Keratinocyte (primary cell): ENCODE results near the gene LTBP3. TPM values are rescaled to one million over a fixed set of nuclear protein-coding genes. Genes with fewer than 3 reads are reported as not detected.

ENCODE experiments used
- DNase-seq: peaks from one replicate; pipeline ENCODE4 v3.0.0-alpha.2; 2011; ENCODE audit warnings: low read depth, missing footprints, low spot score
- FAIRE-seq: peaks from 2 replicates; lab custom pipeline; 2011; peaks lifted over from hg19 to GRCh38; lab: Jason Lieb, UNC
- H2AFZ ChIP-seq: 2 replicates; pipeline ENCODE4 v1.6.0; 2012; ENCODE audit warnings: low read length, control low read depth, inconsistent platforms; ENCODE audit not compliant: control insufficient read depth
- H3K27ac ChIP-seq: 2 replicates; pipeline ENCODE4 v1.5.1; 2011; ENCODE audit warnings: low read length; ENCODE audit not compliant: control insufficient read depth, insufficient read depth
- H3K27me3 ChIP-seq: 3 replicates; pipeline ENCODE4 v1.6.0; 2011; ENCODE audit warnings: low read length; ENCODE audit not compliant: control insufficient read depth, insufficient read depth; ENCODE audit errors: extremely low read depth
- H3K36me3 ChIP-seq, 2 experiments: 2 replicates in 1 of 2; 3 replicates in 1 of 2; pipeline ENCODE4 v1.5.1; 2011; ENCODE audit warnings: low read length in 2 of 2, mild to moderate bottlenecking in 1 of 2; ENCODE audit not compliant: control insufficient read depth in 2 of 2, insufficient read depth in 2 of 2; ENCODE audit errors: extremely low read depth in 1 of 2
- H3K4me1 ChIP-seq: 3 replicates; pipeline ENCODE4 v1.5.1; 2011; ENCODE audit warnings: low read length; ENCODE audit not compliant: control insufficient read depth, insufficient read depth; ENCODE audit errors: extremely low read depth
- H3K4me2 ChIP-seq: 3 replicates; pipeline ENCODE4 v1.6.0; 2011; ENCODE audit warnings: low read depth, low read length; ENCODE audit not compliant: control insufficient read depth, insufficient read depth; ENCODE audit errors: extremely low read depth
- H3K4me3 ChIP-seq, 3 experiments: fragments of 200-600 bp in 1 of 3; sonication (generic) in 1 of 3; 2 replicates in 2 of 3; 3 replicates in 1 of 3; pipeline ENCODE4 v1.5.1; 2011 to 2016; ENCODE audit warnings: low read length in 3 of 3, mild to moderate bottlenecking in 3 of 3, control low read depth in 2 of 3, inconsistent platforms in 1 of 3, low read depth in 1 of 3, mixed read lengths in 1 of 3, mixed run types in 1 of 3, moderate library complexity in 1 of 3; ENCODE audit not compliant: control insufficient read depth in 2 of 3, insufficient read depth in 2 of 3; ENCODE audit errors: extremely low read depth in 1 of 3
- H3K79me2 ChIP-seq: 2 replicates; pipeline ENCODE4 v1.6.0; 2012; ENCODE audit warnings: low read length; ENCODE audit not compliant: control insufficient read depth, insufficient read depth
- H3K9ac ChIP-seq: 3 replicates; pipeline ENCODE4 v1.6.0; 2011; ENCODE audit warnings: low read length; ENCODE audit not compliant: control insufficient read depth, insufficient read depth; ENCODE audit errors: extremely low read depth
- H3K9me1 ChIP-seq: 3 replicates; pipeline ENCODE4 v1.6.0; 2011; ENCODE audit warnings: low read length; ENCODE audit not compliant: control insufficient read depth, insufficient read depth; ENCODE audit errors: extremely low read depth
- H3K9me3 ChIP-seq: 2 replicates; pipeline ENCODE4 v1.5.1; 2012; ENCODE audit warnings: low read depth, low read length; ENCODE audit not compliant: control insufficient read depth
- H4K20me1 ChIP-seq: 3 replicates; pipeline ENCODE4 v1.6.0; 2011; ENCODE audit warnings: low read length; ENCODE audit not compliant: control insufficient read depth, insufficient read depth; ENCODE audit errors: extremely low read depth
- CTCF ChIP-seq, 3 experiments: IDR thresholded peaks in 1 of 3; conservative IDR thresholded peaks in 1 of 3; optimal IDR thresholded peaks in 1 of 3; 2 replicates in 2 of 3; 3 replicates in 1 of 3; pipeline versions ENCODE3 to v1.5.1; 2011; ENCODE audit warnings: low read length in 3 of 3, mild to moderate bottlenecking in 3 of 3, moderate library complexity in 2 of 3, control low read depth in 1 of 3, inconsistent platforms in 1 of 3; ENCODE audit not compliant: insufficient read depth in 2 of 3; ENCODE audit errors: extremely low read depth in 1 of 3
- EZH2 ChIP-seq: IDR thresholded peaks from one replicate; pipeline ENCODE4 v1.6.1; 2012; ENCODE audit warnings: inconsistent platforms, mild to moderate bottlenecking, low read length, moderate library complexity
- dilution Hi-C: fragments of 300-500 bp; cut with MboI; formaldehyde crosslinking; loops from one replicate; pipeline ENCODE4 v1.7.0; 2020; ENCODE audit warnings: low sequenced_read_pairs; ENCODE audit not compliant: extremely low pct_ligation_motif_present
- polyA minus RNA-seq, 3 experiments: library from RNA; depleted of rRNA, polyadenylated mRNA; stranded (reverse); fragments of >200 nt; gene quantifications; 1 replicate in 1 of 3; 2 replicates in 1 of 3; 3 replicates in 1 of 3; pipeline ENCODE4 v1.2.3, GENCODE V29; 2011
- polyA plus RNA-seq, 5 experiments: library from polyadenylated mRNA; depleted of rRNA in 3 of 5; stranded (reverse) in 3 of 5; stranded (forward) in 1 of 5; unstranded in 1 of 5; fragments of >200 nt; gene quantifications; 1 replicate in 1 of 5; 2 replicates in 3 of 5; 3 replicates in 1 of 5; pipeline versions ENCODE4 v1.2.1 to v1.2.3, GENCODE V29; 2011 to 2012; ENCODE audit warnings: missing spikeins in 2 of 5, low read depth in 1 of 5, low replicate concordance in 1 of 5

LTBP3 gene
- 9.1 to 23.0 TPM (median 11.0 TPM) in 3 replicates for polyA plus RNA-seq
- polyA plus RNA-seq (2011; ENCODE audit: low read depth) = 4.4 TPM
- polyA plus RNA-seq (2011; cell fraction: cytosol; rRNA removed) = 6.9 and 16.8 TPM in 2 replicates
- polyA plus RNA-seq (2011; cell fraction: nucleus; rRNA removed) = 45.1 and 57.9 TPM in 2 replicates
- 8.9 and 26.6 TPM in 2 replicates for polyA plus RNA-seq (2012; ENCODE audit: low replicate concordance)
- 8.8 to 64.5 TPM (median 10.5 TPM) in 3 replicates for polyA minus RNA-seq
- polyA minus RNA-seq (2011; cell fraction: cytosol; rRNA and poly(A)+ RNA removed) = 32.8 TPM
- polyA minus RNA-seq (2011; cell fraction: nucleus; rRNA and poly(A)+ RNA removed) = 30.0 and 30.3 TPM in 2 replicates

GRCh38 chr11:65558002-65558929 lies at the start of gene LTBP3:
Gene LTBP3 (minus strand): TSS chr11:65558359. CDS start chr11:65557959, 400 bp downstream.
- no peaks in the 10 kb centered on the region for H3K9me3 ChIP-seq
- DNase-seq = no peak
- H3K27me3 ChIP-seq = no peaks in the 10 kb centered on the region
- H3K9me1 ChIP-seq = peaks cover 2% of the 10 kb centered on the region
- H3K79me2 ChIP-seq = no peaks in the 10 kb centered on the region
- H3K4me1 ChIP-seq = peaks cover 51% of the 10 kb centered on the region
- H3K9ac ChIP-seq = peak within 1 kb of the TSS; percentile 53
- peak within 1 kb of the TSS; percentile 21 to 50 (median 31) for H3K4me3 ChIP-seq
- peak within 1 kb of the TSS; percentile 34 for H3K27ac ChIP-seq
- no peaks in the 10 kb centered on the region for H4K20me1 ChIP-seq
- dilution Hi-C loops = no loop called here
- peak within 1 kb of the TSS; percentile 73 for H3K4me2 ChIP-seq
- no peaks in the 10 kb centered on the region for H3K36me3 ChIP-seq
- no peak for TF ChIP-seq EZH2
- peak within 1 kb of the TSS; percentile 30 for H2AFZ ChIP-seq
- FAIRE-seq = no peak

GRCh38 chr11:65606876-65607613 lies 48.9 kb upstream of the LTBP3 start:
- Histone ChIP-seq H3K9me3 (no peaks in the 10 kb centered on the region), H3K36me3 (peaks cover 20 to 26% of the 10 kb centered on the region in 2 experiments), H4K20me1 (no peaks in the 10 kb centered on the region), H3K4me1 (peaks cover 10% of the 10 kb centered on the region), H3K79me2 (peaks cover 16% of the 10 kb centered on the region), H3K4me2 (peak overlapping the region; percentile 58), H3K9me1 (no peaks in the 10 kb centered on the region), H3K9ac (no peak overlapping the region), H3K27me3 (no peaks in the 10 kb centered on the region), H2AFZ (no peak overlapping the region), H3K4me3 (peak overlapping the region in 1 of 3 experiments; percentile 34), H3K27ac (no peak overlapping the region)
- FAIRE-seq (peak; percentile 23), DNase-seq (peak; percentile 88)
- dilution Hi-C loops = no loop called here
- TF ChIP-seq EZH2 = no peak
- no peak for TF ChIP-seq CTCF (optimal IDR thresholded peaks at IDR 0.05 in 1 of 3, IDR thresholded peaks at IDR 0.05 in 1 of 3, conservative IDR thresholded peaks at IDR 0.05 in 1 of 3; ENCODE audit: extremely low read depth in 1 of 3, insufficient read depth in 2 of 3, low read length in 3 of 3)
